A204.1 (cell line): ENCODE results near the gene SPEM2.

Source experiments
- FAIRE-seq: peaks from 2 replicates; lab custom pipeline; 2012; peaks lifted over from hg19 to GRCh38; lab: Jason Lieb, UNC

Gene SPEM2

DNA sequence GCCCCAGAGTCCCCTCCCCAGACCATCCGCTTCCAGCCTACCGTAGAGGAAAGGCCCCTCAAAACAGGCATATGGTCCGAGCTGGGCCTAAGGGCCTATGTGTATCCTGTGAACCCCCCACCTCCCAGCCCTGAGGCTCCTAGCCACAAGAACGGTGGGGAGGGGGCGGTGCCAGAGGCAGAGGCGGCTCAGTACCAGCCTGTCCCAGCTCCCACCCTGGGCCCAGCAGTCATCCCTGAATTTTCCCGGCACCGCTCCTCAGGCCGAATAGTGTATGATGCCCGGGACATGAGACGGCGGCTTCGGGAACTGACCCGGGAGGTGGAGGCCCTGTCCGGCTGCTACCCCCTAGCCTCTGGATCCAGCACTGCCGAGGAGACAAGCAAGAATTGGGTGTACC lies 4.2 kb upstream of the SPEM2 start:
- FAIRE-seq, result no peak

DNA sequence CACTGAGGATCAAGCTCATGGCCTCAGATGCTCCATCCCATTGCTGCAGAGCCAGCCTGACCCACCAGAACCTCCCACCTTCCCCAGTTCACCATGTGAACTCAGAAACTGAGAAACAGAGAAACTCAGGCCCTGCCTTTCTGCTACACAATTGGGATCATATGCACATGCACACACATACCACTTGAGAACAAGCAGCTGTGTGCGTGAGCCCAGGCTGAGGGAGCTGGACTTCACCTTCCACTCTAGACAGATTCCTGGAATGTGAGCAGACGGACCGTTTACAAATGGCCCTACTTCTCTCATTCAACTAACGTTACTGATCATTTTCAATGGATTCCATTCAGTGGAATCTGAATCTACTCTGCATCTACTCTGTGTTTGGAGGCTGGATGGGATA lies 1.7 kb upstream of the SPEM2 start:
- FAIRE-seq, result no peak

DNA sequence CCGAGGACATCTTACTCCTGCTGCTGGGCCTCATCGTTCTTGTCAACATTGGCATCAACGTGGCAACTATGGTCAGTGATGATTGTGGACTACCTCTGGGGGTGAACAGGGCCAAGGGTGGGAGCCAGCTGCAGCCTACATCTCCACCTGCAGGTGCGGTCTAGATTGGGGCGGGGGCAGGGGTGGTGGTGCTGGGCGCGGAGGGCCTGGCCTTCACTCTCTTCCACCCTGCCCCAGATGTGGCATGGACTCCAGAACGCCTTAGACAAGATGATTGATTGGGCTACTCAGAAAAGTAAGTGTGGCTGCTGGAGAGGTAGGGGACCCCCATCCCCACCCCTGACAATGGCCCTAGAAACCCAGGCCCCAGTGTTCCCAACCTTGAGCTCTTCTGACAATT lies 340 bp downstream of the SPEM2 start:
- no peak for FAIRE-seq

DNA sequence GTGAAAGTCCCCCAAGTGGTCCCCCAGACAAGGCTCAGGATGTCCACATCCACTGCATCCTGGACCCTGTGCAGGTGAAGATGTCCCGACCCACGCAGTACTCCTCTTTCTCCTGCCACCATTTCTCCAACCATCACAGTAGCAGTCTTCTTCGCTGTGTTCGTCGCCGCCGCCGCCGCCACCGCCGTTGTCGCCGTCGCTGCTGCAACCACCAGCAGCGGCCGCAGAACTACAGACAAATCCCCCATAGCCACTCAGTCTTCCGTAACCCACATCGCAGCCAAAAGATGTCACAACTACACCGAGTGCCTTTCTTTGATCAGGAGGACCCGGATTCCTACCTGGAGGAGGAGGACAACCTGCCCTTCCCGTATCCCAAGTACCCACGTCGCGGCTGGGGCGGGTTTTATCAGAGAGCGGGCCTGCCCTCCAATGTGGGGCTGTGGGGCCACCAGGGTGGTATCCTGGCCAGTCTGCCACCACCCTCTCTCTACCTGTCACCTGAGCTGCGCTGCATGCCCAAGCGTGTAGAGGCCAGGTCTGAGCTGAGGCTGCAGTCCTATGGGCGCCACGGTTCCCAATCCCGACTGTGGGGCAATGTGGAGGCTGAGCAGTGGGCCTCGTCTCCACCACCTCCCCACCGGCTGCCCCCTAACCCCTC lies 917 bp downstream of the SPEM2 start:
- FAIRE-seq, result no peak

DNA sequence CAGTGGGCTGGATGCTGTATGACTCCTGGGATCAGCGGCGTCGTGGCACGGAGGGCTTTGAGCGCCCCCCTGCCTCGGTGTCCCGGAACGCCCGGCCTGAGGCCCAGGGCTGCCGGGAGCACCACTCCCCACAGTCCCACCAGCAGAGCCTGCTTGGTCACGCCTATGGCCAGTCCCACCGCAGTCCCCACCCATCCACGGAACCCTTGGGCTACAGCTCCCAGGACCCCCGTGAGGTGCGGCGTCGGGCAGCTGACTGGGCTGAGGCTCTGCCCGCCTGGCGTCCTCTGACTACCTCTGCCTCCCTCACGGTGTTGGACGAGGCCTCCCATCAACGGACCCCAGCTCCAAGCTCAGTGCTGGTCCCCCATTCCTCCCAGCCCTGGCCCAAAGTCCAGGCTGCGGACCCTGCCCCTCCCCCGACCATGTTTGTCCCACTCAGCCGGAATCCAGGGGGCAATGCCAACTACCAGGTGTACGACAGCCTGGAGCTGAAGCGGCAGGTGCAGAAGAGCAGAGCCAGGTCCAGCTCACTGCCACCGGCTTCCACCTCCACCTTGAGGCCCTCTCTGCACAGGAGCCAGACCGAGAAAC lies 1.6 kb downstream of the SPEM2 start:
- no peak for FAIRE-seq

DNA sequence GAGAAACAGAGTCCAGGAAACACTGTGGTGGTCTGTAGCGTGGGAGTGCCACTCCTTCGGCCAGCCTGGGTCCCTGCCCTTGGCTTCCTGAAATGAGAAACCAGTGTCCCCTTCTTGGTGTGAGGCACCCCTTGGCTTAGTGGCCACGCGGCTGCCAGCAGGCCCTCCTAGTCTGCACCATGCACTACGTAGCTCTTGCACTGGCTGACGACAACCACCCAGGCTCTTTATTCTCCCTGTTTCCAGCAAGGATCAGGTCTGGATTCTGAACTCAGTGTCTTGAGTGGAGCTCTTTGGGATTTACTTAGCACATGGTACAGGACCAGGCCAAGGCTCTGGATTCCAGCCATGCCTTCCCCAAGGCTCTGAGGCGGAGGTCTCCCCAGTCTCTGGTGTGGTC lies 2.1 kb downstream of the SPEM2 start:
- no peak for FAIRE-seq

DNA sequence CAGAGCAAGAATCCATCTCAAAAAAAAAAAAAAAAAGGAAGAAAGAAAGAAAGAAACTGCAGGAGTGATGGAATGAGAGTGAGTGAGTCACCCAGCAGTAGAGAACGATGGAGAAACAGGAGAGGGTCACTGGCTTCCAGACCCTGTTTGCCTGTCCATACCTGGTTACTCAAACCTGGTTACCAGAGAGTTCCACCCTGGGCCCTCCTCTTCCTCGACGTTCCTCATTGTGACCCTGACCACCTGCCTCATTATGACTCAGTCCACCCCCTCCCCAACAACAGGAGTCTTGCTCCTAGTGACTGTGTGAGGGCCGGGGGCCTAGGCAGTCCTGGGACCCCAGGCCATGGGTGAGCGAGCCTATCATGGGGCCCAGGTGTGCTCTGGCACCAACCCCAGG lies 3.1 kb downstream of the SPEM2 start, which contains the start of gene SPEM3:
Gene SPEM3, plus strand, starts transcription at position 301 of the 400 bp plus-strand sequence. Its CDS starts 46 bp downstream, at position 347.
- no peak for FAIRE-seq

DNA sequence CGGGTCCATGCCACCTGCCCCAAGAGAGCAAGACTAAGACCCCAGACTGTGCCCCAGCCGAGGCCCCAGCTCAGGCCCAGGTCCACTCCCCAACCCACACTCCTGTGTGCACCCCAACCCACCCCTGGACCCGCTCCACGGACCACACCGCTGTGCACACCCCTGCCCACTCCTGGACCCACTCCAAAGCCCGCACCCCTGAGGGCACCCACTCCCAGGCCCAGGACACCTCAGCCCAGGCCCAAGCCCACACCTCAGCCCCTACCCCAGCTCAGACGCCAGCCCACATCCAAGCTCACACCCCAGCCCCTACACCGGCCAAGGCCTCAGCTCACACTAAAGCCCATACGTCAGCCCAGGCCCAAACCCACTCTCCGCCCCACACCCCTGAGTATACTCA lies 4.3 kb downstream of the SPEM2 start:
- no peak for FAIRE-seq

DNA sequence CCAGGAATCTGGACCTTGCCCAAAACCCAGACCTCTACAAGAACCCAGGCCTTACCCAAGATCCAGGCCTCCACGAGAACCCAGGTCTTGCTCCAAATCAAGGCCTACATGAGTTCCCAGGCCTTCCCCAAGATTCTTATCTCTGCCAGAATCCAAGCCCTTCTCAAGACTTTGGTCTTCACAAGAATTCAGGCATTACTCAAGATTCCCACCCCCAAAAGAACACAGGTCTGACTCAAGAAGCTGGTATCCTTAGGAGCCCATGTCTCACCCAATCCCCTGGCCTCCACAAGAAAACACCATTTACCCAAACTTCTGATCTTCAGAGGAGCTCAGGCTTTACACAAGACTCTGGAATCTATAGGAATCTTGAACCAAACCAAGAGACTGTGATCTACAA lies 5.8 kb downstream of the SPEM2 start:
- FAIRE-seq, result no peak

DNA sequence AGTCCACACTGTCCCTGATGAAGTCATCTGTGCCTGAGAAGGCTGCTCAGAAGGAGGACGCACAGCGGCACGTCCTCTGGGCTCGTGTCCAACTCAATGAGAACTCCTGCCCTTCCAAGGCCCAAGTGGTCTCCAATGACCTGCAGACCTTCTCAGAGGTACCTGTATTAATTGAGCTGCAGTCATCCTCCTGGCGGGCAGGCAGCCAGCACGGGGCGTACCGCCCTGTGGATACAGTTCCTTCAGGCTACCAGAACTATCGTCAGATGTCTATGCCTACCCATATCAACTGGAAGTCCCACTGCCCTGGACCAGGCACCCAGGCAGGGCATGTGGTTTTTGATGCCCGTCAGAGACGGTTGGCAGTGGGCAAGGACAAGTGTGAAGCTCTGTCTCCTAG lies 6.9 kb downstream of the SPEM2 start:
- FAIRE-seq, result no peak

DNA sequence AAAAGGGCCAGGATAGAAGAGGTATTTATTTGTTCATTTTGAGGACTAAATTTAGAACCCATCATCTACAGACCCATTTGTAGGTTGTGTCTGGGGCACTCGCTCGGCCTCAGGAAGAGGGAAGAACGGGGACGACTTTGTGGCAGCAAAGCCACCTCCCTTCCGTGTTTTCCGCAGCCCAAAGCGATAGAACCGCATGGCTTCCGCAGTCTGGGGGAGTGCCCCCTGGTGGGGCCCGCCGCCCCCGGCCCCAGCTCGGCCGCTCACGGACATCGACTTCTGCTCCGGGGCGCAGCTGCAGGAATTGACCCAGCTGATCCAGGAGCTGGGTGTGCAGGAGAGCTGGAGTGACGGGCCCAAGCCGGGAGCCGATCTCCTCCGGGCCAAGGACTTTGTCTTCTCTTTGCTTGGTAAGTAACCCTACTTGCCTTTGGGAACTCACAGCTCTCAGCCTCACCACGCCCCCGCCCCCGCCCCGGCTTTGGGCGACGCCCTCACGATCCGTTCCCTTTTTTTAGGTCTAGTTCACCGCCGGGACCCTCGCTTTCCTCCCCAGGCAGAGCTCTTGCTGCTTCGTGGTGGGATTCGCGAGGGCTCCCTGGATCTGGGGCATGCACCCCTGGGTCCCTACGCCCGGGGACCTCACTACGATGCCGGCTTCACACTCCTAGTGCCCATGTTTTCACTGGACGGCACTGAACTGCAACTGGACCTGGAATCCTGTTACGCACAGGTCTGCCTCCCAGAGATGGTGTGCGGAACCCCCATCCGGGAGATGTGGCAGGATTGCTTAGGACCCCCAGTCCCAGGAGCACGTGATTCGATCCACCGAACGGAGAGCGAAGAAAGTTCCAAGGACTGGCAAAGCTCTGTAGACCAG lies 10.5 kb downstream of the SPEM2 start:
- no peak for FAIRE-seq

DNA sequence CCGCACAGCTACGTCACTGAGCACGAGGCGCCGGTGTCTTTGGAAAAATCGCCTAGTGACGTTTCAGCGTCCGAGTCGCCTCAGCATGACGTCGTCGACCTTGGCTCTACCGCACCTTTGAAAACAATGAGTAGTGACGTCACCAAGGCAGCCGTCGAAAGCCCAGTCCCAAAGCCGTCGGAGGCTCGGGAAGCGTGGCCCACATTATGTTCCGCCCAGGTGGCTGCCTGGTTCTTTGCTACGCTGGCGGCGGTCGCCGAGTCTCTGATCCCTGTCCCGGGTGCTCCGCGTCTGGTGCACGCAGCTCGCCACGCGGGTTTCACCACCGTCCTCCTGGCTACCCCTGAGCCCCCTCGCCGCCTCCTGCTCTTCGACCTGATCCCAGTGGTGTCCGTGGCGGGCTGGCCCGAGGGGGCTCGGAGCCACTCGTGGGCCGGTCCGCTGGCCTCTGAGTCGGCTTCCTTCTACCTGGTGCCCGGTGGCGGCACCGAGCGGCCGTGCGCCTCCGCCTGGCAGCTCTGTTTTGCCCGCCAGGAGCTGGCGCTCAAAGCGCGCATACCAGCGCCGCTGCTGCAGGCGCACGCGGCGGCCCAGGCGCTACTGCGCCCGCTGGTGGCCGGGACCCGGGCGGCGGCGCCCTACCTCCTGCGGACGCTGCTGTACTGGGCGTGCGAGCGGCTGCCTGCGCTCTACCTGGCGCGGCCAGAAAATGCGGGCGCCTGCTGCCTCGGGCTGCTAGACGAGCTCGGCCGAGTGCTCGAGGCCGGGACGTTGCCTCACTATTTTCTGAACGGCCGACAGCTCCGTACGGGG lies 11.3 kb downstream of the SPEM2 start:
- FAIRE-seq, result no peak

DNA sequence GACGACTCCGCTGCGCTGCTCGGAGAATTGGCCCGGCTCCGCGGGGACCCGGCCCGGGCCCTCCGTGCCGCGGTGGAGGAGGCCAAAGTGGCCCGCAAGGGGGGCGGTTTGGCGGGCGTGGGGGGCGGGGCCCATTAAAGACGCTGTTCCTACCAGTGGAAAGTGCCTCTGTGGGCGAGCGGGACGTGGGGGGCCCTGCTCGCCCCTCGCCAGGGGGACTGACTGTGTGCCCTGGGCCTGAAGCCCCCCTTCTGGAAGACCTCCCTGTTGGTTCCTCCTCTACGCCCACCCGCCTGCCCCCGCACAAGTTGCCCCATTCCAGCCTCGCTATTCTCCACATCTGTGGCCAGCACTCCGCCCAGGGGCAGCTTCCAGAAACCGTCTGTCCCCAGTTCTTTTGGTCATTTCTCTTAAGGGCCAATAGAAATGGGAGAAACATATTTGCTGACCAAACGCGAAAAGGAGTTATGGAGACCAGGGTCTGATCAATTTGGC lies 12.0 kb downstream of the SPEM2 start:
- FAIRE-seq, result no peak

DNA sequence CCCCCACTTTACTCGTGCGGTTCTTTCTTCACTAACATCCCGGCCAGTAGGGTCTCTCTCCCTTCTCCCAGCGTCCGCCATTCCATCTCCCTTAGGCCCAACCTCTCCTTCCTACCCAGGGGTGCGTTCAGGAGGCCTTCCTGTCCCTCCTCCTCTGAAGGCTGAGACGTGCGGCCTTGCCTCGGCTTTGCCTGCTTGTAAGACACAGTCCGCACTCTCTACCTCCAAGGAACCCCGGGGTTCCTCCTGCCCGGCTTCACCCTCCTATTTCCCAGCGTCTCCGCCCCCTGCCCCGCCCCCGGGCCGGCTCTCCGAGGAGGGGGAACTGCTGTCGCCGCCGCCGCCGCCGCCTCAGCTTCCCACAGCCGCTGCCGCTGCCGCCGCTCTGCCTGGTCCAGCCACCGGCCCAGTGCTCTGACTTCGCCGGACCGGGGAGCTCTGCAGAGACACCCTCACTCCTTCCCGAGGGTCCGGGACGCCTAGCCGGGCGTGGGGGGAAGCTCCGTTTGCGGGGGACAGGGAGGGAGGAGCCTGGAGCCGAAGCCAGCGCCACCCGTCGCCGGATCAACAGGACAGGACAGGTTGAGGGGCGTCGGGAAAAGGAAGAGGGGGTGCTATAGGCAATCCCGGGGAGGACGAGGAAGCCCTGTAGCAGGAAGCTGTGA lies 12.7 kb downstream of the SPEM2 start:
- no peak for FAIRE-seq

DNA sequence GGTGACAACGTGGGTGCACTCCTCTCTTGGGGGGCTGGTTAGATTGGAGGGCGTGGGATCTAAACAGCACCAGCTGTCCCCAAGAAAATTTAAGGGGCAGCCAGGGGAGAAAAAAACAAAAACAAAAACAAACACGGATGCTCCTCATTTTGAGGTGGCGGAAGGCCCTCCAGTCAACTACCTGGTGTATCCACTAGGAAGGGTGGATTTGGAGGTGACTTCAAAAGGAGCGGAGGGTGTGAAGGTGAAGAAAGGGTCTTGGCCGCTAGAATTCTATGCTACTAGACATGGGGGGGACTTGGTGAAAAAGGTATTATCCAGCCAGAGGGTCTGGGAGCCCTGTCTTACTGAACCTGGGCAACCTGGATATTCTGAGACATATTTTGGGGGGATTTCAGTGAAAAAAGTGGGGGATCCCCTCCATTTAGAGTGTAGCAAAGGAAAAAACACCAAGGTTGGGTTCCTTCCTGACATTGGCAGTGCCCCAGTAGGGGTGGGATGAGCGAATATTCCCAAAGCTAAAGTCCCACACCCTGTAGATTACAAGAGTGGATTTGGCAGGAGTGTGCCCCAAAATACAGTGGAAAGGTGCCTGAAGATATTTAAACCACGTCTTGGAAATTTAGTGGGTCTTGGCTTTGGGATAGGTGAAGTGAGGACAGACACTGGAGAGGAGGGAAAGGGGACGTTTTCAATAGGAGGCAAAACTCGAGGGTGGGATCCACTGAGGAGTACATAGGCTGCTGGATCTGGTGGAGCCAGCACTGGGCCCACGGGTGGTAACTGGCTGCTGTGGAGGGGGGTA lies 13.4 kb downstream of the SPEM2 start:
- FAIRE-seq, result no peak

DNA sequence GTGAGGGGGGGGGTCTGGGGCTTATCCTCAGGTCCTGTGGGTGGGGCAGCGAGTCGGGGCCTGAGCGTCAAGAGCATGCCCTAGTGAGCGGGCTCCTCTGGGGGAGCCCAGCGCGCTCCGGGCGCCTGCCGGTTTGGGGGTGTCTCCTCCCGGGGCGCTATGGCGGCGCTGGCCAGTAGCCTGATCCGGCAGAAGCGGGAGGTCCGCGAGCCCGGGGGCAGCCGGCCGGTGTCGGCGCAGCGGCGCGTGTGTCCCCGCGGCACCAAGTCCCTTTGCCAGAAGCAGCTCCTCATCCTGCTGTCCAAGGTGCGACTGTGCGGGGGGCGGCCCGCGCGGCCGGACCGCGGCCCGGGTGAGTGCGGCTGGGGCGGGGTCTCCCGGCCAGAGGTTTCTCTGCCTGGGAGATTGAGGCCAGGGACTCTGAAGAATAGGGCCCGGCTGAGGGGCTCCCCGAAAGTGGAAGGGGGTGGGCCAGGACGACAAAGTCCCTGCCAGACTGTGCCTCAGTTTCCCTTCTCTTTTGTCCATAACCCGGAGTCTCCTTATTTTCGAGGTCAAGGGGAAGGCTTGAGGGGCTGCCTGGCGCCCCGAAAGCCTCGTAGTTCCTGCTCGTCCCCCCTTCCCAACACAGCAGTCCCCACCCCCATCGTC lies 14.2 kb downstream of the SPEM2 start, which contains the start of gene FGF11:
Gene FGF11, plus strand, starts transcription at position 51 of the 651 bp plus-strand sequence. Its CDS starts 109 bp downstream, at position 160.
- FAIRE-seq, result no peak

DNA sequence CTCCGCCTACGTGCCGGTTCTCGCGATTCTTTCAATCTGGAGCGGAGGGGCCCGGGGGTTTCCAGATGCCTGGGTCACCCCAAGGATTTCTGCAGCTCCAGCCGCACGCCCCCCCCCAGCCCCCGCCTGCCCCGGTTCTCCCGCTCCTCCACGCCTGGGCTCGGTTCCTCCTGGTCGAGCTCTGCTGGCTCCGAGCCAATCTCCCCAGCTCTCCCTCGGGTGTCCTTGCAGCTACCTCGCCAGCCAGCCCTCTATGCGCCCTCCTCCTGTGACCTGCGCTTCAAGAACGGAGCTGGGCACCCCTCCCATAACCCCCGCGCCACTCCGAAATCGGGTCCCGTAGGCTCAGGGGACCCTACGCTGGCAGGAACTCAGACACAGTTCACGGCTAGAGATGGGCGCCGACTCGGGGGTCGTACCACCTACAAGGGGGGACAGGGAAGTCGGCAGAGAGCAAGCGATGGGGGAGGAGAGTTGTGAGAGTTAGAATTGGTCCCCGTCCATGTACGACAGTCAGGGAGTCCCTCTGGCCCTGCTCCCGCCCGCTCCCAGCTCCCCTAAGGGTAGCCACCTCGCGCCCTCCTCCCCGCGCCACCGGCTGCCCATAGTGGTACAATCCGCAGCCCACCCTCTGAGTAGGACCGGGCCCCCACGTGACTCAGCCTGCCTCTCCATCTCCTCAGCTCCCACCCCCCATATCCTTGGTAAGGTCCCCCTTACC lies 14.9 kb downstream of the SPEM2 start:
- no peak for FAIRE-seq

DNA sequence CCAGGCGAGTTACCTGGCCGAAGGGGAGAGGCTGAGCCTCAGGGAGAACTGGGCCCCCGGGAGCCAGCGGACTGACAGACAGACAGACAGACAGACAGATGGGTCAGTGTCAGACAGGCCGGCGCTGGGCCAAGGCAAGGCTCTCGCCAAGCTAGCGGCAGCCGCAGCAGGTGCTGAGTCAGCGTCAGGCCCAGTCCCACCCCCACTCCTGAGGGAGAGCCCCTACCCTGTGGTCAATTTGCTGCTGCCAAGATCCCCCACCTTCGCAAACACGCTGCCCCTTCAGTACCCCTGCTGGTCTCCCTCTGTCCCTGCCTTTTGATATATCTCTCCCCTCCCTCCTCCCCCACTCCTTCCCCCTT lies 15.4 kb downstream of the SPEM2 start:
- FAIRE-seq, result no peak

DNA sequence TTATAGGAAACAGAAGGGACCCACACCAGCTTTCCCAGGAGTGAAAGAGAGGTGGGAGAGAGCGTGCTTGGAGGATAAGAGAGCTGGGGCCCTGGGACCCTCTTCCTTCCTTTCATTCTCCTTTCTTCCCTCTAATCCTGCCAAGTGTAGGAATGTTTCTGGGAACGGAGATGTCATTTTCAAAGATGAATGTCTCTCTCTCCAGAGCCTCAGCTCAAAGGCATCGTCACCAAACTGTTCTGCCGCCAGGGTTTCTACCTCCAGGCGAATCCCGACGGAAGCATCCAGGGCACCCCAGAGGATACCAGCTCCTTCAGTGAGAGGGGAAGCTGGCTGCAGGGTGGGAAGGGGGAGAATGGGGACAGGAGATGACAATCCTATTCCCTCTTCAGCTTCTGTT lies 15.8 kb downstream of the SPEM2 start:
- no peak for FAIRE-seq

DNA sequence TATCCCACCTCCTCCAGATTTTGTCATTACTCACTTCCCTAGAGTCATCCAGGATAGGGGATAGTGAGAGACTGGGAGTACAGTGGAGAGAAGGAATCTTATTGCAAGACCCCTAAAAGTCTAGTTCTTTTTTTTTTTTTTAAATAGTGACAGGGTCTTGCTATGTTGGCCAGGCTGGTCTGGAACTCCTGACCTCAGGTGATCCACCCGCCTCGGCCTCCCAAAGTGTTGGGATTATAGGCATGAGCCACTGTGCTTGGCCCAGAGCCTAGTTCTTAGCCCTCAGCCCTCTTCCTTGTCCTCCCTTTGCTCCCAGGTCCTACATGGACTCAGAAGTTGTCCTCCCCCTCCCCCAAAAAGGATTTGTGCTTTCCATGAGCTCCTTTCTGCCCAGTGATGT lies 16.7 kb downstream of the SPEM2 start:
- FAIRE-seq, result no peak
